ENCODE data around the gene ELOVL1. TPM values are rescaled to one million over a fixed set of nuclear protein-coding genes. Genes with fewer than 3 reads are reported as not detected.

ELOVL1 gene
- total and polyA plus RNA-seq, 12 donors = 24.9 to 242 (median 67.2) TPM

GRCh38 chr1:43344267-43344850, 23.5 kb downstream of the ELOVL1 start:
- peaks cover 3 to 14% of the 10 kb centered on the region in 2 donors for H3K4me1 ChIP-seq (replicated peaks in 1 of 2)
- no peak for DNase-seq
- no peaks in the 10 kb centered on the region for H3K9me3 ChIP-seq (replicated peaks in 1 of 3)
- TF ChIP-seq POLR2A (IDR thresholded peaks at IDR 0.05) = no peak
- no peak for TF ChIP-seq CTCF (IDR thresholded peaks at IDR 0.05)
- H3K27ac ChIP-seq = no peak overlapping the region
- no peak overlapping the region for H3K4me3 ChIP-seq
- intact Hi-C loops (cut with DNase I) = no loop called here
- WGBS, 4 donors = 51 to 60% (median 57%) methylated on average over 4 of the region's 4 CpGs
- no peaks in the 10 kb centered on the region for H3K36me3 ChIP-seq (replicated peaks in 1 of 2)
- no peaks in the 10 kb centered on the region for H3K27me3 ChIP-seq

- H3K4me3 ChIP-seq = no peak overlapping the region
- H3K36me3 ChIP-seq (replicated peaks in 1 of 2) = no peaks in the 10 kb centered on the region
- peaks cover 2 to 13% of the 10 kb centered on the region in 2 donors for H3K4me1 ChIP-seq (replicated peaks in 1 of 2)
- H3K9me3 ChIP-seq (replicated peaks in 1 of 3) = no peaks in the 10 kb centered on the region
- no peak for DNase-seq
- intact Hi-C loops (cut with DNase I) = no loop called here
- no peak for TF ChIP-seq CTCF (IDR thresholded peaks at IDR 0.05)
- no peak for TF ChIP-seq POLR2A (IDR thresholded peaks at IDR 0.05)
- H3K27me3 ChIP-seq = no peaks in the 10 kb centered on the region
- H3K27ac ChIP-seq = no peak overlapping the region
- 48 to 80% (median 63%) methylated on average over 1 of the region's 1 CpG for WGBS, 4 donors
These were observed 27.3 kb downstream of the ELOVL1 start for GRCh38 chr1:43340559-43340958.

- Histone ChIP-seq H3K27ac (no peak overlapping the region), H3K4me3 (no peak overlapping the region), H3K9me3 (replicated peaks in 1 of 3) (no peaks in the 10 kb centered on the region), H3K4me1 (replicated peaks in 1 of 2) (peaks cover 0 to 7% of the 10 kb centered on the region in 2 donors), H3K36me3 (replicated peaks in 1 of 2) (no peaks in the 10 kb centered on the region), H3K27me3 (no peaks in the 10 kb centered on the region)
- TF ChIP-seq CTCF (IDR thresholded peaks at IDR 0.05) (no peak), POLR2A (IDR thresholded peaks at IDR 0.05) (no peak)
- intact Hi-C loops (cut with DNase I) = no loop called here
- DNase-seq = no peak
- WGBS, 4 donors = 88 to 100% (median 96%) methylated on average over 3 to 6 of the region's 6 CpGs
These were observed 28.1 kb downstream of the ELOVL1 start for GRCh38 chr1:43339584-43340232.

- Histone ChIP-seq H3K4me1 (replicated peaks in 1 of 2) (no peaks in the 10 kb centered on the region), H3K9me3 (replicated peaks in 1 of 3) (no peaks in the 10 kb centered on the region), H3K4me3 (no peak overlapping the region), H3K27me3 (no peaks in the 10 kb centered on the region), H3K36me3 (replicated peaks in 1 of 2) (no peaks in the 10 kb centered on the region), H3K27ac (no peak overlapping the region)
- intact Hi-C loops (cut with DNase I) = no loop called here
- TF ChIP-seq CTCF (IDR thresholded peaks at IDR 0.05) (no peak), POLR2A (IDR thresholded peaks at IDR 0.05) (no peak)
- no peak for DNase-seq
- WGBS, 4 donors = 69 to 84% (median 74%) methylated on average over 1 to 5 of the region's 5 CpGs
These were observed 29.8 kb downstream of the ELOVL1 start for GRCh38 chr1:43338001-43338400.
